ENCODE measurements around the gene STRIP2. TPM values are rescaled to one million over a fixed set of nuclear protein-coding genes. Genes with fewer than 3 reads are reported as not detected.

The STRIP2 gene
- total RNA-seq, 1 experiment from 2014 or later, result 10.8 TPM

GRCh38 chr7:129405527-129405926 lies 28.7 kb upstream of the STRIP2 start:
- no peaks in the 10 kb centered on the region for H3K27me3 ChIP-seq (ENCODE audit: insufficient read depth, low read length)
- RAD21 ChIA-PET (ENCODE audit: low non-redundant PET in 1 of 2, low total read pairs in 2 of 2, uncharacterized antibody in 2 of 2, unreplicated experiment in 2 of 2), result no interaction called here
- H3K4me3 ChIP-seq (replicated peaks in 1 of 2; ENCODE audit: low read depth in 1 of 2, low read length in 2 of 2), result no peak overlapping the region
- H3K36me3 ChIP-seq (ENCODE audit: control insufficient read depth in 1 of 2, insufficient read depth in 2 of 2, low read length in 2 of 2), result no peaks in the 10 kb centered on the region
- H3K4me2 ChIP-seq (ENCODE audit: low read length), result no peak overlapping the region
- intact Hi-C loops (cut with micrococcal nuclease), result no loop called here
- no peak overlapping the region for H2AFZ ChIP-seq (ENCODE audit: low read depth, low read length, poor library complexity, severe bottlenecking)
- TF ChIP-seq, protein P1, sequence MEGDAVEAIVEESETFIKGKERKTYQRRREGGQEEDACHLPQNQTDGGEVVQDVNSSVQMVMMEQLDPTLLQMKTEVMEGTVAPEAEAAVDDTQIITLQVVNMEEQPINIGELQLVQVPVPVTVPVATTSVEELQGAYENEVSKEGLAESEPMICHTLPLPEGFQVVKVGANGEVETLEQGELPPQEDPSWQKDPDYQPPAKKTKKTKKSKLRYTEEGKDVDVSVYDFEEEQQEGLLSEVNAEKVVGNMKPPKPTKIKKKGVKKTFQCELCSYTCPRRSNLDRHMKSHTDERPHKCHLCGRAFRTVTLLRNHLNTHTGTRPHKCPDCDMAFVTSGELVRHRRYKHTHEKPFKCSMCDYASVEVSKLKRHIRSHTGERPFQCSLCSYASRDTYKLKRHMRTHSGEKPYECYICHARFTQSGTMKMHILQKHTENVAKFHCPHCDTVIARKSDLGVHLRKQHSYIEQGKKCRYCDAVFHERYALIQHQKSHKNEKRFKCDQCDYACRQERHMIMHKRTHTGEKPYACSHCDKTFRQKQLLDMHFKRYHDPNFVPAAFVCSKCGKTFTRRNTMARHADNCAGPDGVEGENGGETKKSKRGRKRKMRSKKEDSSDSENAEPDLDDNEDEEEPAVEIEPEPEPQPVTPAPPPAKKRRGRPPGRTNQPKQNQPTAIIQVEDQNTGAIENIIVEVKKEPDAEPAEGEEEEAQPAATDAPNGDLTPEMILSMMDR (IDR thresholded peaks at IDR 0.05 in 2 of 3, conservative IDR thresholded peaks at IDR 0.05 in 1 of 3; ENCODE audit: borderline replicate concordance in 1 of 3, insufficient read depth in 1 of 3, low read depth in 2 of 3, low read length in 2 of 3), result no peak
- TF ChIP-seq EGR1 (IDR thresholded peaks at IDR 0.05; ENCODE audit: low read depth), result no peak
- no peak for TF ChIP-seq ZFX (IDR thresholded peaks at IDR 0.05)
- no peak for TF ChIP-seq CEBPB (IDR thresholded peaks at IDR 0.05; ENCODE audit: low read depth)
- TF ChIP-seq EZH2phosphoT487 (IDR thresholded peaks at IDR 0.05; ENCODE audit: borderline replicate concordance), result no peak
- no peak for TF ChIP-seq SP1 (IDR thresholded peaks at IDR 0.05; ENCODE audit: low read depth)
- TF ChIP-seq POLR2A (IDR thresholded peaks at IDR 0.05; ENCODE audit: borderline replicate concordance, extremely low read depth, insufficient read depth, insufficient read length), result no peak
- TF ChIP-seq, protein P2, sequence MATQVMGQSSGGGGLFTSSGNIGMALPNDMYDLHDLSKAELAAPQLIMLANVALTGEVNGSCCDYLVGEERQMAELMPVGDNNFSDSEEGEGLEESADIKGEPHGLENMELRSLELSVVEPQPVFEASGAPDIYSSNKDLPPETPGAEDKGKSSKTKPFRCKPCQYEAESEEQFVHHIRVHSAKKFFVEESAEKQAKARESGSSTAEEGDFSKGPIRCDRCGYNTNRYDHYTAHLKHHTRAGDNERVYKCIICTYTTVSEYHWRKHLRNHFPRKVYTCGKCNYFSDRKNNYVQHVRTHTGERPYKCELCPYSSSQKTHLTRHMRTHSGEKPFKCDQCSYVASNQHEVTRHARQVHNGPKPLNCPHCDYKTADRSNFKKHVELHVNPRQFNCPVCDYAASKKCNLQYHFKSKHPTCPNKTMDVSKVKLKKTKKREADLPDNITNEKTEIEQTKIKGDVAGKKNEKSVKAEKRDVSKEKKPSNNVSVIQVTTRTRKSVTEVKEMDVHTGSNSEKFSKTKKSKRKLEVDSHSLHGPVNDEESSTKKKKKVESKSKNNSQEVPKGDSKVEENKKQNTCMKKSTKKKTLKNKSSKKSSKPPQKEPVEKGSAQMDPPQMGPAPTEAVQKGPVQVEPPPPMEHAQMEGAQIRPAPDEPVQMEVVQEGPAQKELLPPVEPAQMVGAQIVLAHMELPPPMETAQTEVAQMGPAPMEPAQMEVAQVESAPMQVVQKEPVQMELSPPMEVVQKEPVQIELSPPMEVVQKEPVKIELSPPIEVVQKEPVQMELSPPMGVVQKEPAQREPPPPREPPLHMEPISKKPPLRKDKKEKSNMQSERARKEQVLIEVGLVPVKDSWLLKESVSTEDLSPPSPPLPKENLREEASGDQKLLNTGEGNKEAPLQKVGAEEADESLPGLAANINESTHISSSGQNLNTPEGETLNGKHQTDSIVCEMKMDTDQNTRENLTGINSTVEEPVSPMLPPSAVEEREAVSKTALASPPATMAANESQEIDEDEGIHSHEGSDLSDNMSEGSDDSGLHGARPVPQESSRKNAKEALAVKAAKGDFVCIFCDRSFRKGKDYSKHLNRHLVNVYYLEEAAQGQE (IDR thresholded peaks at IDR 0.05; ENCODE audit: low read depth), result no peak
- no peak for TF ChIP-seq RAD21 (IDR thresholded peaks at IDR 0.05; ENCODE audit: low read depth)
- no peak for TF ChIP-seq SRF (IDR thresholded peaks at IDR 0.05; ENCODE audit: low read depth)
- TF ChIP-seq EZH2 (IDR thresholded peaks at IDR 0.05), result no peak
- no peak for TF ChIP-seq TCF7L2 (IDR thresholded peaks at IDR 0.05; ENCODE audit: borderline replicate concordance, extremely low read depth, insufficient read depth, insufficient read length)
- TF ChIP-seq ZBTB33 (IDR thresholded peaks at IDR 0.05; ENCODE audit: extremely low read depth, insufficient replicate concordance, low read length), result no peak
- TF ChIP-seq ELF1 (IDR thresholded peaks at IDR 0.05; ENCODE audit: borderline replicate concordance, low read depth), result no peak
- TF ChIP-seq ATF3 (IDR thresholded peaks at IDR 0.05), result no peak
- TF ChIP-seq POLR2AphosphoS5 (IDR thresholded peaks at IDR 0.05; ENCODE audit: low read depth, low read length), result no peak
- TF ChIP-seq FOSL1 (IDR thresholded peaks at IDR 0.05; ENCODE audit: low read depth), result no peak
- no peak for TF ChIP-seq JUND (IDR thresholded peaks at IDR 0.05)
- no peak for TF ChIP-seq YY1 (IDR thresholded peaks at IDR 0.05; ENCODE audit: extremely low read depth, insufficient replicate concordance, low read depth, low read length)
- no peak for TF ChIP-seq CBX3 (IDR thresholded peaks at IDR 0.05; ENCODE audit: low read depth)
- no peaks in the 10 kb centered on the region for H3K9me2 ChIP-seq (ENCODE audit: insufficient read depth)
- H3K9me3 ChIP-seq (ENCODE audit: control insufficient read depth in 1 of 2, insufficient read depth in 1 of 2, low read depth in 1 of 2, low read length in 2 of 2), result no peaks in the 10 kb centered on the region
- CTCF ChIA-PET, result no interaction called here
- H4K20me1 ChIP-seq (ENCODE audit: insufficient read depth), result no peaks in the 10 kb centered on the region
- no TSS peak for BruUV-seq (replicated peaks)
- no peak overlapping the region for H3K27ac ChIP-seq (ENCODE audit: low read depth, low read length)
- ATAC-seq (no peak), DNase-seq (ENCODE audit: low read depth, low spot score) (no peak)
- peaks cover 7 to 15% of the 10 kb centered on the region in 2 experiments for H3K4me1 ChIP-seq (ENCODE audit: control insufficient read depth in 1 of 2, insufficient read depth in 2 of 2, low read length in 2 of 2)
- H3K9ac ChIP-seq (ENCODE audit: low read length), result no peak overlapping the region
- POLR2A ChIA-PET, result no interaction called here
- no peaks in the 10 kb centered on the region for H3K79me2 ChIP-seq (ENCODE audit: insufficient read depth, low read length)
